ENCODE results near the gene IL7R. TPM values are rescaled to one million over a fixed set of nuclear protein-coding genes. Genes with fewer than 3 reads are reported as not detected.

Gene IL7R
- total and polyA plus RNA-seq, 5 donors: 0.34 to 3.6 (median 1.8) TPM

GRCh38 chr5:35822511-35822910 is 34.2 kb upstream of the IL7R start:
- no peaks in the 10 kb centered on the region for H3K27me3 ChIP-seq (ENCODE audit: control insufficient read depth, insufficient read depth)
- intact Hi-C loops (cut with DNase I): no loop called here
- H3K4me3 ChIP-seq (ENCODE audit: low read length): no peak overlapping the region
- WGBS: 87% methylated on average over 8 of the region's 8 CpGs
- peaks cover 3% of the 10 kb centered on the region for H3K9me3 ChIP-seq (ENCODE audit: control insufficient read depth, low read length)
- H3K4me1 ChIP-seq (ENCODE audit: control insufficient read depth, insufficient read depth, low read length): no peaks in the 10 kb centered on the region
- DNase-seq (no peak), ATAC-seq (no peak)
- no peak overlapping the region for H3K27ac ChIP-seq (ENCODE audit: low read length)

DNA sequence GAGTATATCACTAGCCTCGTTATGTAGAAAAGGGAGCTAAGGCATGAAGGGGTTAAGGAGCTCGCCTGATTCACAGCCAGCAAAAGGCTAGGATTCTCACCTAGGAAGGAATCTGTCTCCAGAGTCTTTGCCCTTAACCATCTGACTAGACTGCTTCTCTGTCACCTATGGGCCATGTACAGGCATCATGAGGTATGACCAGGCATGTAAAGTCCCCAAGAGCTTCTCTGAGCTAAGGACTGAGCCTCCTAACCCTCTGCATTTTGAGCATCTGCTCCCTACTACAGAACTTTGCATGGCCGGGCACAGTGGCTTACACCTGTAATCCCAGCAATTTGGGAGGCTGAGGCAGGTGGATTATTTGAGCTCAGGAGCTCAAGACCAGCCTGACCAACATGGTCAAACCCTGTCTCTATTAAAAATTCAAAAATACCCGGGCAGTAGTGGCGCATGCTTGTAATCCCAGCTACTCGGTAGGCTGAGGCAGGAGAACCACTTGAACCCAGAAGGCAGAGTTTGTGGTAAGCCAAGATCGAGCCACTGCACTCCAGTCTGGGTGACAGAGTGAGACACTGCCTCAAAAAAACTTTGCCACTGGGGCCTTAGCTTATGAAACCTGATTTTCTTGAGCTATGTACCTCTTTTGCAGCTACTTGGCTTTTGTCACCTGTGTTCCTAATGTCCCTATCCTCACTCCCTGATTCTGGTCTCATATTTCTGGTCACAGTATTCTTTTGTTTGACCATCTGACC is 33.2 kb upstream of the IL7R start:
- Histone ChIP-seq H3K9me3 (ENCODE audit: control insufficient read depth, low read length) (peaks cover 3% of the 10 kb centered on the region), H3K27me3 (ENCODE audit: control insufficient read depth, insufficient read depth) (no peaks in the 10 kb centered on the region), H3K4me3 (ENCODE audit: low read length) (no peak overlapping the region), H3K4me1 (ENCODE audit: control insufficient read depth, insufficient read depth, low read length) (no peaks in the 10 kb centered on the region), H3K27ac (ENCODE audit: low read length) (no peak overlapping the region)
- ATAC-seq (no peak), DNase-seq (no peak)
- intact Hi-C loops (cut with DNase I): no loop called here
- WGBS: 74% methylated on average over 7 of the region's 7 CpGs

- DNase-seq (no peak), ATAC-seq (no peak)
- no peaks in the 10 kb centered on the region for H3K27me3 ChIP-seq (ENCODE audit: control insufficient read depth, insufficient read depth)
- no peak overlapping the region for H3K4me3 ChIP-seq (ENCODE audit: low read length)
- no peaks in the 10 kb centered on the region for H3K4me1 ChIP-seq (ENCODE audit: control insufficient read depth, insufficient read depth, low read length)
- H3K27ac ChIP-seq (ENCODE audit: low read length): no peak overlapping the region
- WGBS: 83% methylated on average over 3 of the region's 3 CpGs
- H3K9me3 ChIP-seq (ENCODE audit: control insufficient read depth, low read length): peaks cover 3% of the 10 kb centered on the region
- intact Hi-C loops (cut with DNase I): no loop called here
Measured at GRCh38 chr5:35826056-35826455, 30.6 kb upstream of the IL7R start.

- Histone ChIP-seq H3K4me3 (ENCODE audit: low read length) (no peak overlapping the region), H3K27ac (ENCODE audit: low read length) (no peak overlapping the region), H3K9me3 (ENCODE audit: control insufficient read depth, low read length) (peaks cover 3% of the 10 kb centered on the region), H3K27me3 (ENCODE audit: control insufficient read depth, insufficient read depth) (no peaks in the 10 kb centered on the region), H3K4me1 (ENCODE audit: control insufficient read depth, insufficient read depth, low read length) (no peaks in the 10 kb centered on the region)
- DNase-seq: no peak
- 82% methylated on average over 2 of the region's 2 CpGs for WGBS
- intact Hi-C loops (cut with DNase I): no loop called here
- no peak for ATAC-seq
Measured at GRCh38 chr5:35826554-35826953, 30.1 kb upstream of the IL7R start.

GRCh38 chr5:35828082-35828598 is 28.6 kb upstream of the IL7R start:
- intact Hi-C loops (cut with DNase I): no loop called here
- Histone ChIP-seq H3K4me1 (ENCODE audit: control insufficient read depth, insufficient read depth, low read length) (no peaks in the 10 kb centered on the region), H3K27me3 (ENCODE audit: control insufficient read depth, insufficient read depth) (no peaks in the 10 kb centered on the region), H3K27ac (ENCODE audit: low read length) (no peak overlapping the region), H3K9me3 (ENCODE audit: control insufficient read depth, low read length) (peaks cover 3% of the 10 kb centered on the region), H3K4me3 (ENCODE audit: low read length) (no peak overlapping the region)
- DNase-seq (no peak), ATAC-seq (no peak)
- WGBS: 85% methylated on average over 4 of the region's 4 CpGs

DNA sequence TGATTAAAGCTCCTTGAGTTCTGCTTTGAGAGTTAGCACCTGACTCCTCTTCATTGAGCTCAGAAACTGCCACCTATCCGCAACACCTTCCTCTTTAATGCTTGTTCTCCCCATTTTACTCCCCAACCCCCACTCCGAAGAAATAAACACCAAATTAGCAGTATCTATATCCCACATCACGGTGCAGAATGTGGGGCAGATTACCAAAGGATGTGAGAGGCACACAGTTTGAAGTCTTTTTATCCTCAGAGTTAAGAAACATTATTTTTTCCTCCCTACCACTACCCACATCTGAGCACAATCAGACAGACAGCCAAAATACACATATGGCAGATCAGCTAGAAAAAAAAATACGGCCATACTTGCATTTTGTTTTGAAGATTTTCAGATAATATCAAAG is 26.1 kb upstream of the IL7R start:
- H3K4me3 ChIP-seq (ENCODE audit: low read length): no peak overlapping the region
- intact Hi-C loops (cut with DNase I): no loop called here
- H3K27me3 ChIP-seq (ENCODE audit: control insufficient read depth, insufficient read depth): no peaks in the 10 kb centered on the region
- no peak overlapping the region for H3K27ac ChIP-seq (ENCODE audit: low read length)
- DNase-seq: no peak
- no peak for ATAC-seq
- WGBS: 70% methylated on average over 4 of the region's 4 CpGs
- H3K9me3 ChIP-seq (ENCODE audit: control insufficient read depth, low read length): peaks cover under 1% of the 10 kb centered on the region
- H3K4me1 ChIP-seq (ENCODE audit: control insufficient read depth, insufficient read depth, low read length): no peaks in the 10 kb centered on the region

DNA sequence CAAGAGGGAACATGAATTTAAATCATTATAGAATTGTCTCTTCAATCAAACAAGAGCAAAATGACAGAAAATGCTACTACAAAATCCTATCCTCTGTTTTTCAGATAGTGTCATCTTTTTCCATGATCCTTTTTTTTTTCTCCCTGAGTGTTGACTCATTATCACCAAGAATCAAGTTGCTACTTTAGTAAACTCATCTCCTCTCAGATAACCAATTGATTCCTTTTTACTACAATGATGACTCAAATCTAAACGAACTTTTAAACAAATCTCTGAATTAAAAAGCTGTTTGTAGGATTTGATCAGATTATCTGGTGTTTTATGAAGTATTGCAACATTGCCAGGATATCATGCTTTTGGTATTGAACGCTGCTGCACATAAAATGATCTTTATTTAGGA is 23.9 kb upstream of the IL7R start:
- Histone ChIP-seq H3K4me3 (ENCODE audit: low read length) (no peak overlapping the region), H3K4me1 (ENCODE audit: control insufficient read depth, insufficient read depth, low read length) (no peaks in the 10 kb centered on the region), H3K9me3 (ENCODE audit: control insufficient read depth, low read length) (no peaks in the 10 kb centered on the region), H3K27me3 (ENCODE audit: control insufficient read depth, insufficient read depth) (no peaks in the 10 kb centered on the region), H3K27ac (ENCODE audit: low read length) (no peak overlapping the region)
- WGBS: 70% methylated on average over 2 of the region's 2 CpGs
- intact Hi-C loops (cut with DNase I): no loop called here
- DNase-seq (no peak), ATAC-seq (no peak)

DNA sequence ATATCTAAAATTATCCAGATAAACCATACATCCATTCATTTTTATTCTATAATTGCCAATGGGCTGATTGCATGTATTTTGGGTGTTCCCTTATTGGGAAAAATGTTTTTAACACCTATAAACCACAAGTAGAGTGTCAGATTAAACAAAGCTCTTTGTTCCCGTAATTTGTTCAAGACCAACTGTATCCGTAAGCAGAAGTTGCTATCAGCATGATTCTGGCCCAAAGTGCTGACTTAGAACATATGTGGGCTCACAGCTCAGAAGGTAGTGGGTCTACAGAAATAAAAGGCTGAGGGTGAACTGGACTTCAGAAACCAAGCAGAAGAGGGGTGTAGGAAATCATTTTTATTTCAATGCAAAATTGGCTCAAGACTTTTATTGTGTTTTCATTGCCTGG is 23.5 kb upstream of the IL7R start:
- WGBS: 85% methylated on average over 2 of the region's 2 CpGs

DNA sequence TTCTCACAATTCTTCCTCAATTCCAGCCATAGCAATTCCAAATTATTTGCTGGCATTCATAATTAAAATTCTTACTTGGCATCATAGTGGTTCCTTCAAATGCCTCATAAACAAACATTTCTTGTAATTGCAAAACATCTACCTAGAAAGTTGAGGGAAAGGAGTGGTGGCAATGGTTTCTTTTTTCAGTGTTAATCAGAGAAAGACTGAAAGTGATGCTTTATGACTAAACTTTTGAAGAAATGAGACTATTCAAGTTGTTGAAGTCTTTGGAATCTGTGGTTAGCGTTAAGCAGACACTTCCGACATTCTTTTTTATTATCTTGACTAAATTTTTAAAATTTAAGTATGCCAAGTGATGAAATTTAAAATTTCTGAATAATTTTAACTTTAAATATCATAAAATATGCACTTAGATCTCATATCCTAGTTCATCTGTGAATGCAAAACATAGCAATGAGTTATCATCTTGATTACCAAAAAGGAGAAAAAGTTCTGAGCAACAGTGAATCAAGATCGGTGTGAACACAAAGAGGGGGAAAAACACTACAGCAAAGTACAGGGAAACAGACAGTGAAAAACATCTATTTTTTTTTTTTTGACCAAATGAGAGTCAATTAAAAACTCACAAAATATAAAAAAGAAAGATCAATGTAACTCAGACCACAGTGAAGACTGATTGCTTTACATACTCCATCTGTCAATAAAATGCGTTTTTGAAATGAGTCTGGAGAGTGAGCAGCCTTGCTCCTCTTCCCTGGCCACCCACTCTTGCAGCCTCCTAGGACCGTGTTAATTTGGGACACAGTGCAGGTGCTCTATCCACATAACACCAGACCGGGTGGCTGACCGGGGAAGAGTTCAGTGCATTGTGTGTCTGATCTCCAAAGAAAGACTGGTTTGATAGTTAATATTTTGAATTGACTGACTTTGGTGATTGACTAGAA is 20.6 kb upstream of the IL7R start:
- Histone ChIP-seq H3K4me1 (ENCODE audit: control insufficient read depth, insufficient read depth, low read length) (no peaks in the 10 kb centered on the region), H3K27me3 (ENCODE audit: control insufficient read depth, insufficient read depth) (no peaks in the 10 kb centered on the region), H3K9me3 (ENCODE audit: control insufficient read depth, low read length) (no peaks in the 10 kb centered on the region), H3K27ac (ENCODE audit: low read length) (no peak overlapping the region), H3K4me3 (ENCODE audit: low read length) (no peak overlapping the region)
- DNase-seq (no peak), ATAC-seq (no peak)
- WGBS: 85% methylated on average over 7 of the region's 7 CpGs
- intact Hi-C loops (cut with DNase I): no loop called here

More for the DNA sequence above, 23.5 kb upstream of the IL7R start:
- ATAC-seq (no peak), DNase-seq (no peak)
- H3K27ac ChIP-seq (ENCODE audit: low read length): no peak overlapping the region
- H3K27me3 ChIP-seq (ENCODE audit: control insufficient read depth, insufficient read depth): no peaks in the 10 kb centered on the region
- no peaks in the 10 kb centered on the region for H3K9me3 ChIP-seq (ENCODE audit: control insufficient read depth, low read length)
- intact Hi-C loops (cut with DNase I): no loop called here
- H3K4me1 ChIP-seq (ENCODE audit: control insufficient read depth, insufficient read depth, low read length): no peaks in the 10 kb centered on the region
- no peak overlapping the region for H3K4me3 ChIP-seq (ENCODE audit: low read length)

- ATAC-seq (no peak), DNase-seq (no peak)
- Histone ChIP-seq H3K9me3 (ENCODE audit: control insufficient read depth, low read length) (no peaks in the 10 kb centered on the region), H3K27me3 (ENCODE audit: control insufficient read depth, insufficient read depth) (no peaks in the 10 kb centered on the region), H3K27ac (ENCODE audit: low read length) (no peak overlapping the region), H3K4me3 (ENCODE audit: low read length) (no peak overlapping the region), H3K4me1 (ENCODE audit: control insufficient read depth, insufficient read depth, low read length) (no peaks in the 10 kb centered on the region)
- intact Hi-C loops (cut with DNase I): no loop called here
- WGBS: 87% methylated on average over 5 of the region's 5 CpGs
Measured at GRCh38 chr5:35838370-35839042, 18.2 kb upstream of the IL7R start.

- intact Hi-C loops (cut with DNase I): no loop called here
- no peak overlapping the region for H3K4me3 ChIP-seq (ENCODE audit: low read length)
- no peak overlapping the region for H3K27ac ChIP-seq (ENCODE audit: low read length)
- H3K9me3 ChIP-seq (ENCODE audit: control insufficient read depth, low read length): peaks cover 3% of the 10 kb centered on the region
- ATAC-seq (no peak), DNase-seq (no peak)
- no peaks in the 10 kb centered on the region for H3K27me3 ChIP-seq (ENCODE audit: control insufficient read depth, insufficient read depth)
- no peaks in the 10 kb centered on the region for H3K4me1 ChIP-seq (ENCODE audit: control insufficient read depth, insufficient read depth, low read length)
Measured at GRCh38 chr5:35842856-35843255, 13.8 kb upstream of the IL7R start.

All from right cardiac atrium (tissue), 5 donors.